Stimulated activated CD4-positive, alpha-beta T cell treated with anti-CD3 and anti-CD28 coated beads, Interleukin-1b, Interleukin-23, amount 100 ng/mL, for 48 hours (primary cell): ENCODE results near the gene B4GALT4.
"Not testable (repeated sequence)": the region's sequence is repeated elsewhere in the genome, so short reads cannot be mapped to it uniquely, and the experiment has no call there.

Source experiments
- DNase-seq: peaks from one replicate; pipeline ENCODE4 v3.0.0-alpha.2; 2020

B4GALT4 gene

GRCh38 chr3:119195151-119195476 is 45.6 kb downstream of the B4GALT4 start:
- DNase-seq: no peak

- DNase-seq: no peak
These were observed 46.2 kb downstream of the B4GALT4 start for GRCh38 chr3:119194237-119195150.

- no peak for DNase-seq
These were observed 48.9 kb downstream of the B4GALT4 start for GRCh38 chr3:119191800-119192199.

- DNase-seq: no peak
These were observed 53.4 kb downstream of the B4GALT4 start for GRCh38 chr3:119187266-119187665.

GRCh38 chr3:119184796-119185570 is 55.7 kb downstream of the B4GALT4 start:
- no peak for DNase-seq

GRCh38 chr3:119184111-119184510 is 56.6 kb downstream of the B4GALT4 start:
- no peak for DNase-seq

GRCh38 chr3:119181765-119182164 is 58.9 kb downstream of the B4GALT4 start:
- no peak for DNase-seq

- DNase-seq: no peak
These were observed 63.4 kb downstream of the B4GALT4 start for GRCh38 chr3:119177321-119177720.

- no peak for DNase-seq
These were observed 63.9 kb downstream of the B4GALT4 start for GRCh38 chr3:119176778-119177177.

- no peak for DNase-seq
These were observed 64.6 kb downstream of the B4GALT4 start for GRCh38 chr3:119175872-119176756.

- DNase-seq: no peak
These were observed 67.4 kb downstream of the B4GALT4 start, which contains the start of gene UPK1B for GRCh38 chr3:119173325-119173724. Gene UPK1B, plus strand, starts transcription at chr3:119173598. Its CDS starts 13,144 bp downstream, at chr3:119186742.

GRCh38 chr3:119170821-119171220 is 69.9 kb downstream of the B4GALT4 start:
- no peak for DNase-seq

- DNase-seq: not testable (repeated sequence)
These were observed 75.9 kb downstream of the B4GALT4 start for GRCh38 chr3:119164745-119165144.
